Measurements from ENCODE around the gene GLI1.
"Not testable (repeated sequence)": the region's sequence is repeated elsewhere in the genome, so short reads cannot be mapped to it uniquely, and the experiment has no call there.

Gene GLI1

GRCh38 chr12:57517187-57517586 is 57.6 kb downstream of the GLI1 start:
- peaks cover 72% of the 10 kb centered on the region for H3K36me3 Mint-ChIP-seq (ENCODE audit: insufficient read depth)
- no peaks in the 10 kb centered on the region for H3K27me3 Mint-ChIP-seq
- ATAC-seq (replicated peaks; ENCODE audit: extremely low read depth, poor library complexity, severe bottlenecking) (no peak), DNase-seq (ENCODE audit: low spot score in 2 of 2) (no peak)
- peaks cover 33% of the 10 kb centered on the region for H3K4me1 Mint-ChIP-seq
- H3K27ac Mint-ChIP-seq (ENCODE audit: low read depth) = peak overlapping the region; percentile 99
- no peaks in the 10 kb centered on the region for H3K9me3 Mint-ChIP-seq
- H3K4me3 Mint-ChIP-seq = no peak overlapping the region

GRCh38 chr12:57517718-57518117 is 58.1 kb downstream of the GLI1 start:
- H3K4me3 Mint-ChIP-seq; DNase-seq (ENCODE audit: low spot score in 2 of 2); ATAC-seq (replicated peaks; ENCODE audit: extremely low read depth, poor library complexity, severe bottlenecking); H3K9me3 Mint-ChIP-seq; H3K27me3 Mint-ChIP-seq: not testable (repeated sequence)
- H3K4me1 Mint-ChIP-seq = peaks cover 34% of the 10 kb centered on the region
- peak overlapping the region; percentile 99 for H3K27ac Mint-ChIP-seq (ENCODE audit: low read depth)
- peaks cover 70% of the 10 kb centered on the region for H3K36me3 Mint-ChIP-seq (ENCODE audit: insufficient read depth)

- Mint-ChIP-seq H3K36me3 (ENCODE audit: insufficient read depth) (peaks cover 66% of the 10 kb centered on the region), H3K9me3 (no peaks in the 10 kb centered on the region), H3K27ac (ENCODE audit: low read depth) (peak overlapping the region; percentile 99), H3K4me1 (peaks cover 39% of the 10 kb centered on the region), H3K4me3 (peak overlapping the region; percentile 98), H3K27me3 (no peaks in the 10 kb centered on the region)
- DNase-seq (ENCODE audit: low spot score in 2 of 2) (no peak), ATAC-seq (replicated peaks; ENCODE audit: extremely low read depth, poor library complexity, severe bottlenecking) (no peak)
These were observed 58.8 kb downstream of the GLI1 start for GRCh38 chr12:57518176-57518919.

GRCh38 chr12:57518920-57519795 is 59.6 kb downstream of the GLI1 start:
- Mint-ChIP-seq H3K27me3 (no peaks in the 10 kb centered on the region), H3K4me1 (peaks cover 47% of the 10 kb centered on the region), H3K4me3 (peak overlapping the region; percentile 98), H3K27ac (ENCODE audit: low read depth) (peak overlapping the region; percentile 99), H3K9me3 (no peaks in the 10 kb centered on the region), H3K36me3 (ENCODE audit: insufficient read depth) (peaks cover 68% of the 10 kb centered on the region)
- ATAC-seq (replicated peaks; ENCODE audit: extremely low read depth, poor library complexity, severe bottlenecking) (no peak), DNase-seq (ENCODE audit: low spot score in 2 of 2) (no peak)

- ATAC-seq (replicated peaks; ENCODE audit: extremely low read depth, poor library complexity, severe bottlenecking) (no peak), DNase-seq (ENCODE audit: low spot score in 2 of 2) (peak in 1 of 2 donors; percentile 21)
- H3K4me3 Mint-ChIP-seq = peak overlapping the region; percentile 98
- no peaks in the 10 kb centered on the region for H3K9me3 Mint-ChIP-seq
- H3K36me3 Mint-ChIP-seq (ENCODE audit: insufficient read depth) = peaks cover 67% of the 10 kb centered on the region
- peak overlapping the region; percentile 99 for H3K27ac Mint-ChIP-seq (ENCODE audit: low read depth)
- peaks cover 52% of the 10 kb centered on the region for H3K4me1 Mint-ChIP-seq
- no peaks in the 10 kb centered on the region for H3K27me3 Mint-ChIP-seq
These were observed 60.1 kb downstream of the GLI1 start for GRCh38 chr12:57519796-57520052.

- Mint-ChIP-seq H3K9me3 (no peaks in the 10 kb centered on the region), H3K4me1 (peaks cover 57% of the 10 kb centered on the region), H3K36me3 (ENCODE audit: insufficient read depth) (peaks cover 63% of the 10 kb centered on the region), H3K27me3 (no peaks in the 10 kb centered on the region), H3K4me3 (peak within 1 kb of the TSS; percentile 98), H3K27ac (ENCODE audit: low read depth) (peak within 1 kb of the TSS; percentile 99)
- peak; percentile 98 to 99 for DNase-seq (ENCODE audit: low spot score in 2 of 2)
- ATAC-seq (replicated peaks; ENCODE audit: extremely low read depth, poor library complexity, severe bottlenecking) = peak; percentile 70
These were observed 60.7 kb downstream of the GLI1 start, which contains the start of gene DDIT3 for GRCh38 chr12:57520053-57520818. Gene DDIT3 (minus strand): TSS chr12:57520514. CDS start chr12:57517406, 3,108 bp downstream.

GRCh38 chr12:57521525-57522010 is 62.0 kb downstream of the GLI1 start:
- peaks cover 56% of the 10 kb centered on the region for H3K36me3 Mint-ChIP-seq (ENCODE audit: insufficient read depth)
- no peak for ATAC-seq (replicated peaks; ENCODE audit: extremely low read depth, poor library complexity, severe bottlenecking)
- DNase-seq (ENCODE audit: low spot score in 2 of 2) = peak in 1 of 2 donors; percentile 16
- no peaks in the 10 kb centered on the region for H3K27me3 Mint-ChIP-seq
- H3K27ac Mint-ChIP-seq (ENCODE audit: low read depth) = peak overlapping the region; percentile 99
- H3K4me3 Mint-ChIP-seq = peak overlapping the region; percentile 98
- H3K4me1 Mint-ChIP-seq = peaks cover 61% of the 10 kb centered on the region
- H3K9me3 Mint-ChIP-seq = no peaks in the 10 kb centered on the region
